ENCODE results near the gene PRMT7.

PRMT7 gene, protein sequence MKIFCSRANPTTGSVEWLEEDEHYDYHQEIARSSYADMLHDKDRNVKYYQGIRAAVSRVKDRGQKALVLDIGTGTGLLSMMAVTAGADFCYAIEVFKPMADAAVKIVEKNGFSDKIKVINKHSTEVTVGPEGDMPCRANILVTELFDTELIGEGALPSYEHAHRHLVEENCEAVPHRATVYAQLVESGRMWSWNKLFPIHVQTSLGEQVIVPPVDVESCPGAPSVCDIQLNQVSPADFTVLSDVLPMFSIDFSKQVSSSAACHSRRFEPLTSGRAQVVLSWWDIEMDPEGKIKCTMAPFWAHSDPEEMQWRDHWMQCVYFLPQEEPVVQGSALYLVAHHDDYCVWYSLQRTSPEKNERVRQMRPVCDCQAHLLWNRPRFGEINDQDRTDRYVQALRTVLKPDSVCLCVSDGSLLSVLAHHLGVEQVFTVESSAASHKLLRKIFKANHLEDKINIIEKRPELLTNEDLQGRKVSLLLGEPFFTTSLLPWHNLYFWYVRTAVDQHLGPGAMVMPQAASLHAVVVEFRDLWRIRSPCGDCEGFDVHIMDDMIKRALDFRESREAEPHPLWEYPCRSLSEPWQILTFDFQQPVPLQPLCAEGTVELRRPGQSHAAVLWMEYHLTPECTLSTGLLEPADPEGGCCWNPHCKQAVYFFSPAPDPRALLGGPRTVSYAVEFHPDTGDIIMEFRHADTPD

DNA sequence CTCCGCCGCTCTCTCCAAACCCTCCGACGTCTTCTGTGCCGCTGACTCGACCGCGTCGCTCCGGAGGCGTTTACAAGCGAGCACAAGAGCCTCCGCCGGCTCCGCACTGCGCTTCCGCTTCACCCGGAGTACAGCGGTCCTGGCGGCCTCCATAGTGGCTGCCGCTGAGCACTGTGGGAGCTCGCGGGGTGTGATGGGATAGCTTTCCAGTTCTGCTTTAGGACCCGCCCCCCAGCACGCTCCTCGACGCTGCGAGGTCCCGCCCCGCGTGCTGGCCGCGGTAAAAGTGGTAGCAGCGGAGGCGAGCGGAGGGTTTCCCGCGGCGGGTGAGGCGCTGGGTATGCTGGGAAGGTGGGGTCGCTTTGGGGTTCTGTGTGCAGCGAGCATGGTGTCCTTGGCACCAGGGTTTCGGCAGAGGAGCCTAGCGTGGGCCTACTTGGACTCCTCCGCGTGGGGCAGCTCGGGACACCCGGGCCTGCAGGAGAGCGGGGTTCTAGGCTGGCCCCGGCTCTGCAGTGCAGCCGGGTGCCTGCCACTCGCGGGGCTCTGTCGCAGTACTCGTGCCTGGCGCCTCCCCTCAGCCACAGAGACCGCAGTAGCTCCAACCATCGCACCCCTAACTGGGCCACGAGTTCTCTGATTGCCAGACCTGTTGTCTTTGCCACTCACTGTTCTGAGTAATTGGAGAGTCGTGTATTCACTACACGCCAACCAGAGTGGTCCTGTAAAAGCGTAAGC lies at the start of gene PRMT7, which contains the start of gene SLC7A6OS:
Gene PRMT7, plus strand, starts transcription at position 246 of the 738 bp plus-strand sequence. CDS start 4,961 bp downstream, outside the sequence.
Gene SLC7A6OS, minus strand, starts transcription at position 173 of the 738 bp plus-strand sequence. Its CDS starts 20 bp downstream, at position 153.
- DNase-seq (ENCODE audit: low read depth): peak; percentile 92

DNA sequence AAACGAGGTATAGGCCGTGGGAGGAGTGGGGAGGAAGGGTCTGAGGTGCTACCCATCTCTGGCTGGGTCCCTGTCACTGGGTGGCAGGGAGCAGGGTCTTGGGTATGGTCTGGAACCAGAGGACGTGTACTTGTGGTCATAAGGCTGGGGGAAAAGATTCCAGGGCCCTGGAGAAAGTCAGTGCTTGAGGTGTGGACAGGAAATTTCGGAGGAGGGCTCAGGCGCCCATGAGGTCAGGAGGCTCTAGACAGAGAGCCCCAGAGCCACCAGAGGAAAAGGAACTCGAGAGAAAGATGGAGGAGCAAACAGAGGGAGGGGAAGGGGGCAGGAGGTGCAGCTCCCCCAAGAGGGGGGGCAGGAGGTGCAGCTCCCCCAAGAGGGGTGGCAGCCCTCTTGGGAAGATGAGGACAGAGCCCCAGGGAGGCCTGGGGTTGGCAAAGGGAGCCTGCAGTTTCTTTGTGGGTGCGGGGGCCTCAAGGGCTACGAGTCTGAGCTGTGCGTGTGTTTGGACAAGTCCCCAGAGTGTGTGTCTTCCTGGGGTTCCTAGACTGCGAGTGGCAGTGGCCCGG lies 47.2 kb upstream of the PRMT7 start:
- no peak for DNase-seq (ENCODE audit: low read depth)

DNA sequence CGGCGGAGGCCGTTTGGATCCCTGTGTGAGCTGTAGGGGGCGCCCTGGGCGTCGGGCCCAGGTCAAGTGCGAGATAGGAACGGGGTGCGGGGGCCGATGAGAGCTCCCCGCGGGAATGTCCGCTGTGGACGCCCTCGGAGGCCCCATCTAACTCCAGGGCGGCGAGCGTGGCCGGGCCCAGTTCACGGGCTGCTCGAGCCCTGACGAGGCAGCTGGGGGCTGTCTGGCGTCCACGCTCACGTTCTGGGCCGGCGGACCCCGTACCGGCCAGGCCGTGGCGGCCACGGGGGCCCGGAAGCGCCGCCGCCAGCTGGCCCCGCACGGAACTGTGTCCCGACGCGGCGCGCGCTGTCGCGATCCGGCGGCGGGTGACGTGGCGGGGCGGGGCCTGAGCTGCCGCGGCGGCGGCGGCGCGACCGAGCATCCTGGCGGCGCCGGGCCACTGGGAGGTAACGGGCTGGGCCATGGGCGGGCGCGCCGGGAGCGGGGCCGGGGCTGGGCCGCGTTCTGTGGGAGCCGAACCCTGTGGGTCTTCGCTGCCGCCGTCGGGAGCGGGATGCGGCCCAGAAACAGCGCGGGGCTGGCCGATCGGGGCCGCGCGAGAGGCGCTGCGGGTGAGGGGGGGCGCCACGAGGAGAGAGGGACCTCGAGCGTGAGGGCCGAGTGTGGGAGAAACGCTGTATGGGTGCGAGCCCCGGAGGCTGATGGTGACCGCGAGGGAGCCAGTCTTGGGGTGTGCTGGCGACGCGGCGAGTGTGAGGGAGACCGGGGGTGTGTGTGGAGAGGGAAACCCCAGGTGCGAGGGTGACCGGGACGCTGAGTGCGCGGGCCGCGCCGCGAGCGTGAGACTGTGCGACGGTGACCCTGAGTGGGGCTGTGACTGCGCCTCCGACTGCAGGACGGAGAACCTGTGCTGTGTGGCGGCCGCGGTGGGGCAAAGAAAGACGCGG lies 46.4 kb upstream of the PRMT7 start, which contains the start of gene SLC7A6:
Gene SLC7A6, plus strand, starts transcription at position 399 of the 950 bp plus-strand sequence. CDS start 10,201 bp downstream, outside the sequence.
- peak; percentile 87 for DNase-seq (ENCODE audit: low read depth)

DNA sequence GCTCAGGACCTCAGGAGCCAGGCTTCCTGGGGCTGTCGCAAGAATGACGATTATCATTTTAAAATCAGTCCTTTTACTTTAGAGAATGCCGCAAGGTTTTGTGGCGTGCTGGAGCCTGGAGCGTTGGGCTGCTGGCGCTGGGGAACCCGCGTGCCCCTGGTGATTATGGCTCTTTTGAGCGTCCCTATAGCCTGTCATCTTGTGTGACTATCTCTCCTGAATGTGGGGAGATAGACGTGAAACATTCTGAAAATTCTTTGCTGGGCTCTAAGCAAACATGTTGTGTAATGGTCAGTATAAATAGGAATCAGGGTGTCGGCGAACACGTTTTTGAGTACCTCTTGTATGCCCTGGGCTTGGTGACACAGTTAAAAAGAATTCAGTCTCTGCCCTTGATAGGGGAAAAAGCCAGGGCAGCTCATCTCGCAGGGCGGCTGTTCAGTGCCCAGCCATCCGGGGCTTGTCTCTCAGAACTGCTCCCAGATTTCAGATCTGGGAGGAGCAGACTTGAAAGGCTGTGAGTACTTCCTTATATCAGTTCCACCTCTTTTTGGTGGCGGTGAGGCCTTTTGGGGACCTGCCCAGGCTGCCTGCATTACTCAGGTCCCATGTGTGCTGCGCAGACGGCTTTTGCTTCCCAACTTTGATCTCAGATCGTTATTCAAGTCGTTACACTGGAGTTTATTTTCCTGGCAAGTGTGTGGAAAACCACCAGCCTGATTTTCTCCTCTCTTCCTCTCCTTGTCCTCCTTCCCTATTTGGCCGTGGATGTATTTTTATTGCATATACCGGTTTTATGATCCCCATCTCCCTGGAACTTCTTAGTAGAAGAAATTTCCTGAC lies 45.5 kb upstream of the PRMT7 start:
- peak; percentile 37 for DNase-seq (ENCODE audit: low read depth)

DNA sequence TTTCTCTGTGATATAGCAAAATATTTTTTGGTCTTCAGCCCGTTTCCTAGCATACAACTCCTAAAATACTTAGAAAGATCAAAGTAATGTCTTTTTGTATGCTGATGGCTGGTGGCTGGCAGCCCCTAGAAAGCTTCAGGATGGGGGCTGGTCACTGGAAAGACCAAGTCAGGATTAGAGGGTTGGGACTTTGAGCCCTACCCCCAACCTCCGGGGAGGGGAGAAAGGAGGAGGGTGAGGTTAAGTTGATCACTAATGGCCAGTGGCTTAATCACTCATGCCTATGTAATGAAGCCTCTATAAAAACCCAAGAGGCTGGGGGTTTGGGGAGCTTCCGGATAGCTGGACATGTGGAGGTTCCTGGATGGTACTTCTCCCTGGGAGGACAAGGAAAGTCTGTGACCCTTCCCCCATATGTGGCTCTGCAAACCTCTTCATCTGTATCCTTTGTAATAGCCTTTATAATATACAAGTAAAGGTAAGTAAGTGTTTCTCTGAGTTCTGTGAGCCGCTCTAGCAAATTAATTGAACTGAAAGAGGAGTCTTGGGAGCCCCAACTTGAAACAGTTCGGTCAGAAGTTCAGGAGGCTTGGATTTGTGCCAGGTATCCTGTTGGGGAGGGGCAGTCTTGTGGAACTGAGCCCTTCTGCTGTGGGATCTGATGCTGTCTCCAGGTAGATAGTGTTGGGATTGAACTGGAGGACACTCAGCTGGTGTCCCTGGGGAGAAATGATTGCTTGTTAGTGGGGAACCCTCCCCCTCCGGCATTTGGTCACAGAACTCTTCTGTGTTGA lies 43.0 kb upstream of the PRMT7 start:
- DNase-seq (ENCODE audit: low read depth): no peak

DNA sequence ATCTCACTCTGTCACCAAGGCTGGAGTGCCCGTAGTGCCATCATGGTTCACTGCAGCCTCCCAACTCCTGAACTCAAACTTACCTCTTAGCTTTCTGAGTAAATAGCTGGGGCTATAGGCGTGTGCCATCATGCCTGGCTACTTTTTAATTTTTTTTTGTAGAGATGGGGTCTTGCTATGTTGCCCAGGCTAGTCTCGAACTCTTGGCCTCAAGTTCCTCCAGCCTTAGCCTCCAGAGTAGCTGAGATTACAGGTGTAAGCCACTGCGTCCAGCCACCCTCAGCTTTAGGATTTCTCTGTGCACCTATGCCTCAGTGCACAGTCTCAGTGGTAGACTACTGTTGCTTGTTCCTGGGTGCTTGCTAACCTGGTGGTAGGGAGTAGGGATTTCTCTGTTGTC lies 41.0 kb upstream of the PRMT7 start:
- no peak for DNase-seq (ENCODE audit: low read depth)

DNA sequence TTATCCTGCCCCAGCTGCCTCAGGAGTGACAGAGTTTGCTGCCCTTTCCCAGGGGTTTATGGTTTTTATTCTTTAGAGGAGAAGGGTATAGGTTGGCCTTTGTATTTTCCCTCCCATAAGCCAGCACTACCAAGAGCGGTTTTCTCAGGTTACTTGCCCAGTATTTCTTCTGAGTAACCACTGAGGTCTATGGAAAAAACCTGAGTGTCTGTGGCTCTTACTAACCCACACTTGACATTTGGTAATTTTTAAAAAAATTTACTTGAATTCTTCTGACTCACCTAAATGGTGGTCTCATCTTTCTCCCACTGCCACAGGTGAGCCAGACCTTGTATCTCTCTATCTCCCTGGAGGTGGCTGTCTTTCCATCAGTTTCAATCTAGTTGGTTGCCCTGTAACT lies 40.5 kb upstream of the PRMT7 start:
- DNase-seq (ENCODE audit: low read depth): no peak

DNA sequence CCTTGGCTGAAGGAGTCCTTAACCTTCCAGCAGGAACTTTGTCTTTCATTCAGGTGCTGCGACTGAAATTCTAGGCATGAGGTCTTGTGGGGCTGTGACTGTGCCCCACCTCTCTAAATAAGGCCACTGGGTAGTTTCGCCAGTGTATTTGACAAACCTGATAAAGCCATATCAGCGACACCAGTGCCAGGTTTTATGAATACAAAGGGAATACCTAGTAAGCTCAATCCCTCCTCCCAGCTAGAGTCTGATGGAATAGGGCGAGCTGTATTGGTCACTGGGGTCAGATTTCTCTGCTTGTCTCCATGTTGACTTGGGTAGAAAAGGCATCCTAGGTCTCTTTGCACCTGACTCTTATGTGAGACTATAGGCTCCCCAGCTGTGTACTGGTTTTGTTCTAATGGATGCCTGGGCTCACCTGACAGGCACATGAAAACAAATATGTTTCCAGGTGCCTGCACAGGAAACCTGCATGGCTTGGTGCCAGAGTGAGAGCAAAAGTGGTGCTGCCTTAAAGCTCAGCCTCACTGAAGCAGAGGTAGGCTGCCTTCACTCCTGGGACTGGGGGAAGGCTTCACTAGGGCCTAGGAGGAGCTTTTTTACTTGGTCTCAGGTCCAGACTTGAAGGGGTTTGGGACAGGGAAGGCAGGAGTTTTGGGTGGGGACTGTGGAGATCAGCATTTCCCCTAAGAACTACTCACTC lies 38.2 kb upstream of the PRMT7 start:
- DNase-seq (ENCODE audit: low read depth): no peak

DNA sequence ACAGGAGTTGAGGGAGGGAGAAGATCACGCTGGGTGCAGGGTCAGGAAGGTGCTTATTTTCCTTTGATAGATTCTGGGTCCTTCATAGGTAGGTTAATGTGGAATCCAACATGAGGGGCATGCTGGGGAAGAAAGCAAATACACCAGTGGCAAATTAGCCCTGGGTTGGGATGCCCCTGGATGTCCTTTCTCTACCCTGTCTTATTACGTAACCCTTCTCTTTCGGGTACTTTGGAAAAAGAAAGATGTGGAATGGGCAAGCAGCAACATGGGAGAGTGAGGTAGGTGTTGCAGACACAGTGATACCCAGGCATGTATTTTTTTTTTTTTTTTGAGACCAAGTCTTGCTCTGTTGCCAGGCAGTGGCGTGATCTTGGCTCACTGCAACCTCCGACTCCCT lies 37.4 kb upstream of the PRMT7 start:
- DNase-seq (ENCODE audit: low read depth): no peak

DNA sequence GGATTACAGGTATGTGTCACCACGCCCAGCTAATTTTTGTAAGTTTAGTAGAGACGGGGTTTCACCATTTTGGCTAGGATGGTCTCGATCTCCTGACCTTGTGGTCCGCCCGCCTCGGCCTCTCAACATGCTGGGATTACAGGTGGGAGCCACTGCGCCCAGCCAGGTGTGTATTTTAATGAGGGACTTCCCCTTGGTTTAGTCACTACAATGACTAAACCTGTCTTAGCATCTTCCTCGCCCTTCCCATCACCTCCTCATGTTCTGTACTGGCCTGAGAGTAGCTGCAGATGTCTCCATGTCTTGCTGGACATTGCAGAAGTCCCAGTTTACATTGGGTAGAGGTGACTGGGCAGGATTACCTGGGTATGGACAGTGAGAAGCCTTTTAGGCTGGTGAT lies 36.9 kb upstream of the PRMT7 start:
- no peak for DNase-seq (ENCODE audit: low read depth)

DNA sequence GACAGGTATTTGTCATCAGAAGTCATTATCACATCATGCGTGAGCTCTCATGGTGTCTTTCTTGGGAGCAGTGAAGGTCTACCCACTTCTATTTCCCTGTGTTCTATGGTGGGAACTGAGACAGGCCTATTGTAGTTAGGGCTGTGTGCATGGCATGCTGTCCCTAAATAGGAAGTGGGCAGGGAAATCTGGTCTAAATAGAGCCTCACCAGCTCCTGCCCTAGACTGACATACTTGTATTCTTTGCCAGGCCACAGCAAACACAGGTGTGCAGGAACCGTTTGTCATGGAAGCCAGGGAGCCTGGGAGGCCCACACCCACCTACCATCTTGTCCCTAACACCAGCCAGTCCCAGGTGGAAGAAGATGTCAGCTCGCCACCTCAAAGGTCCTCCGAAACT lies 36.4 kb upstream of the PRMT7 start:
- no peak for DNase-seq (ENCODE audit: low read depth)

DNA sequence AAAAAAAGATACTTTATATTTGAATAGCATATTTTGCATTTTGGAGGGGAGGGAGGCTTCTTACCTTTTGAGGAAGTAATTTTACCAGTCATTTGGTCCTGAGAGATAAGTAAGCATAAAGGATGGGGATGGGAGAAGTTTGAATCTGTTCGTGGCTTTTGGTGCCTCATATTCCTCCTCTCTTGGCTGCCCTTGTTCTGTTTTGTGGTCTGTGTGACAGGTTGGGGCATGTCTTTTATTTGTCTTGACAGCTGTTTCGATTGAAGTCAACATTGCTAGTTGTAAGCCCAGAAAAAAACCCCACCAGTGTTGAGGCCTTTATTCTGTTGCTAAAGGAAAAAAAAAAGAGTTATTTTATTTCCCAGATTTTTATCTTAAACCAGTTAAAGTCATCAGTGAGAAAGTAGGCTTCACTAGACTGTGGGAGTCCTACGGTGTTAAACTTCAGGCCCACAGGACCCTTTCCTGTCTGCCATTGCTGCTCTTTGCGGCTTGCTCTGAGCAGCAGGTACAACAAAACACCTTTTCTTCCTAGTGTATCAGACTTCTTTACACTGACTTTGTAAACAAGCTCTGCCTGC lies 35.1 kb upstream of the PRMT7 start:
- DNase-seq (ENCODE audit: low read depth): no peak

DNA sequence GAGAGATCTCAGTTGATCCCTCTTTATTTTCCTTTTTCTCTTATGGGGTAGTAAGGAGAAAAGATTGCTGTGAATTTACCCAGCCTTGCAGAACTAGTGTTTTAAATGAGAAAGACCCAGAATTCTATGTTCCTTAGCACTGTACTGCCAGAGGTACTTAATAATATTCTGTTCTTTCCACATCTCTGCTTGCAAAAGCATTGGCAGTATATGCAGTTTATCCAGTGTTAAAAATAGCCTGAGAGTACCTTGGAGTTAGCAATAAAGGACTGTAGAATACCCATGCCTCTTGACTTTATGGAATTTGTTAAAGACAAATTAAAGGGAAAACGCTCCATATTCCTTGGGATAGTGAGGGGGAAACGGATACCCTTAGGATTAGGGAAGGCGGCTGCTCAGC lies 34.6 kb upstream of the PRMT7 start:
- DNase-seq (ENCODE audit: low read depth): no peak

DNA sequence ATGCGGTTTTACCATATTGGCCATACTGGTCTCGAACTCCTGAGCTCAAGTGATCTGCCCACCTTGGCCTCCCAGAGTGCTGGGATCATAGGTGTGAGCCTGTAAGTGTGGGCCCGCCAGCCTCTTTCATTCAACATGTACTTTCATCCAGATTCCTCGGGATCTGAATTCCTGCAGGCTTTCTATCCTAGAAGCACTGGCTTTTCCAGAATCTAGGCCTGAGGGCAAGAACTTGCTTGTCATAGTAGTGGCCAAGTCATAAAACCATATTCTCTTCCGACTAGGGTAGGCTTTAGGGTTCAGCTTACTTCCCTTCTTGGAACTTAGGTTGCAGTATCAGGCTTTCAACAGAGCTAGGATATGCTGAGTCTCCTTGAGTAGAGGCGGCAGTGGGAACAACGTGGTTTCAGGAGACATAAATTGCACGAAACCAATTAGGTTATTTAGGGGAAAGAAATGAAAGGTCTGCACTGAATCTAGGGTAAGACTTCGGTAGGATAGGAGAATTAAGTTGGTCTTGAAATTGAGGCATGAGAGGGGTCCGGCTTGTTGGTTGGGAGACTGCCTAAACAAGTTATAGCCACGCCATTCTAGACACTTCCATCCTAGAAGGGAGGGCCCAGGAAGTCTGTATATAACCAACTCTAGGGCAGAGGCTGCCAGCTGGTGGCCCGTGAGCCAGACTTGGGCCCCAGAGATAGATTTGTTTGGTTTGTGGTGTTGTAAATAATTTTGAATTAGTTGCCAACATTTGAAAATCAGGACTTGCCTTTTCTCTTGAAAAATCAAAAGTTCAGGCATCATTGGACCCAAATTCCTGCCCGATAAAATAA lies 30.9 kb upstream of the PRMT7 start:
- no peak for DNase-seq (ENCODE audit: low read depth)

DNA sequence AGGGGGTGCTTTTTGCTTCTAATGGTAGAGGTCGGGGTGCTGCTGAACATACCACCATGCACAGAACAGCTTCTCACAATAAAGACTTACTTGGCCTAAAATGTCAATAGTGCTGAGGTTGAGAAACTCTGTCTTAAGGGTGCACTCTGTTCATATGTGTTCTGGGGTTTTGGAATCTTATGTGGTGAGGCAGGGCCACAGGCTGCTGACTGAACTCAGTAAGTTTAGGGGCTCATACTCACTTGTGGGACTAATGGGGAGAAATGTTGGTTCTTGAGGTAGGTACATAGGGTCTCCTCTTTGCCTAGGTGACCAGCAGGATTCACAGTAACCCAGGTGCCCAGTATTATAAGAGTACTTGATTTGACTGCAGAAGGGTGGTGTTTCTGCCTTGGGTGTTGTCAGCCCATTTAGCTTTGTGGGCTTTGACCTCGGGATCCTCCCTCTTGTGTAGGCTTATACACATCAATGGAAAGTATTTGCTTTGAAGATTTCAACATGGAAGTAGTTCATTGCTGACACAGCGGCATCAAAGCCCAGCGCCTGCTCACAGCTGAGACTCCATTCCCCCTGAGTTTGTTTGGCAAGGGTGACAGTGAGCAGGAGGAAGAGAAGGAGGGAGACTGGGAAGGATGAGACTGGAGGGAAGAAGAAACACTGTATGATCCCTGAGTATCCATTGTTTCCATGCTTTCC lies 29.3 kb upstream of the PRMT7 start:
- DNase-seq (ENCODE audit: low read depth): no peak

DNA sequence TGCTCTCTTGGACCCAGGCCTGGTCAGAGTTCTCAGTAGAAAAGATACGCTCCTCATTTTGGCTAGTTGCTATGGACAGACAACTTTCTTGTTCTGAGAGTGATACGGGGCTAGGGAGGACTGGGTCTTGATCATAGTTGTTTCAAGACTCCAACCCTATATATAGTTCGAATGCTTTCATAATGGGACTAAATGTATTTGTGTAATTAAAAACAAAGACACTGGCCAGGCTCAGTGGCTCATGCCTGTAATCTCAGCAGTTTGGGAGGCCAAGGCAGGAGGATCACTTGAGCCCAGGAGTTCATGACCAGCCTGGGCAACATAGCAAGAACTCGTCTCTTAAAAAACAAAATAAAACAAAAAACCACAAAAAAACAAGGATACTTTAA lies 28.8 kb upstream of the PRMT7 start:
- DNase-seq (ENCODE audit: low read depth): no peak

DNA sequence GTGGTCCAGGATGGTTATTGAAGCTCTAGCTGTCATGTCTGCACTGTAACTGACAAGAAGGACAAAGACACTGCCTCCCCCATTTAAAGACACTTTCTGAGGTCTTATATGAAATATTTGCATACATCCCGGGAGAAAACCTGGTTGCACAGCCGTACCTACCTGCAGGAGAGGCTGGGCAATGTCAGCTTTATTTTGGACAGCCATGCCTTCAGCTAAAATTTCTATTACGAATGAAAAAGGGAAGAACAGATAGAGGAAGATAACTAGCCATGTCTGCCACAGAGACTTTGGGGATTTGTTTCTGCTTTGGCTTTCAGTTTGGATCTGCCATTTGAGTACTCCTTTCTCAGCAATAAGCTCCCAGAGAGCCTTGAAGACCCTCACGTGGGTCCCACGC lies 27.5 kb upstream of the PRMT7 start:
- DNase-seq (ENCODE audit: low read depth): no peak
